WTC11 (cell line): ENCODE results near the gene LIN7A.

Experiments
- FOXJ3 ChIP-seq: sonication (generic); formaldehyde crosslinking; IDR thresholded peaks from 2 replicates; pipeline ENCODE4 v1.9.0; 2021; ENCODE audit warnings: missing genetic modification reagents, mild to moderate bottlenecking, borderline replicate concordance
- GABPB1 ChIP-seq: sonication (generic); formaldehyde crosslinking; IDR thresholded peaks from 2 replicates; pipeline ENCODE4 v1.8.1; 2023; ENCODE audit warnings: mild to moderate bottlenecking, missing genetic modification reagents
- GTF2I ChIP-seq: fragments of 250-450 bp; sonication (Bioruptor Pico); conservative IDR thresholded peaks from 2 replicates; pipeline ENCODE4 v1.4.0; 2021; ENCODE audit warnings: mild to moderate bottlenecking
- TEAD1 ChIP-seq: sonication (generic); formaldehyde crosslinking; IDR thresholded peaks from 2 replicates; pipeline ENCODE4 v1.8.0; 2022; ENCODE audit warnings: mild to moderate bottlenecking, missing genetic modification reagents
- TP53 ChIP-seq: sonication (generic); formaldehyde crosslinking; IDR thresholded peaks from 2 replicates; pipeline ENCODE4 v1.8.1; 2023; ENCODE audit warnings: mild to moderate bottlenecking, missing genetic modification reagents
- USF1 ChIP-seq: sonication (generic); formaldehyde crosslinking; IDR thresholded peaks from 2 replicates; pipeline ENCODE4 v1.8.0; 2022; ENCODE audit warnings: mild to moderate bottlenecking, missing genetic modification reagents
- USF2 ChIP-seq: sonication (generic); formaldehyde crosslinking; IDR thresholded peaks from 2 replicates; pipeline ENCODE4 v1.8.1; 2023; ENCODE audit warnings: mild to moderate bottlenecking, missing genetic modification reagents, moderate library complexity
- ZBTB21 ChIP-seq: sonication (generic); formaldehyde crosslinking; IDR thresholded peaks from 2 replicates; pipeline ENCODE4 v1.8.1; 2023; ENCODE audit warnings: mild to moderate bottlenecking, missing genetic modification reagents, borderline replicate concordance
- ZNF671 ChIP-seq: fragments of 250-450 bp; sonication (Bioruptor Pico); IDR thresholded peaks from 2 replicates; pipeline ENCODE4 v1.8.0; 2021; ENCODE audit warnings: mild to moderate bottlenecking
- TF ChIP-seq, protein P1 (sequence below): fragments of 200-600 bp; IDR thresholded peaks from 2 replicates; pipeline ENCODE4 v1.8.0; 2022; ENCODE audit warnings: antibody characterized with exemption

DNA sequence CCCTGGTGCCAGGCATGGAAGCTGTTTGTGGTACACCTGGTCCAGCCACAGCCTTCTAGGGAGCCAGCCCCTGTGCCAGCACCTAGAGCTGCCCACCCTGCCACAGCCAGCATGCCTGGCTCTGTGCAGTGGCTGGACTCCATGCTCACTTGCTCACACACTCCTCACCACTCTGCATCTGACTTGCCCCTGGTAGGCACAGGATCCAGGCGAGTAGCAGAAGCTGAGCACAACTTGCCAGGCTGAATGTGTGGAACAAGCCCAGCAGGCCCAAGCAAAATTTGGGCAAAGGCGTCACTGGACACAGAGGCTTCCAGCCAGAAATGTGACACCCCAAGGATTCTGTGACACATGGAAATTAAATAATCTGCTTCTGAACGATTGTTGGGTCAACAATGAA is 114.3 kb downstream of the LIN7A start:
- TF ChIP-seq ZBTB21 (CRISPR knock-in tag) (no peak), ZNF671 (CRISPR knock-in tag) (no peak), TEAD1 (CRISPR knock-in tag) (no peak), FOXJ3 (CRISPR knock-in tag) (no peak), GABPB1 (CRISPR knock-in tag) (no peak), GTF2I (CRISPR knock-in tag) (no peak), USF2 (no peak), USF1 (CRISPR knock-in tag) (no peak), TP53 (CRISPR knock-in tag) (no peak)
- TF ChIP-seq, protein P1, sequence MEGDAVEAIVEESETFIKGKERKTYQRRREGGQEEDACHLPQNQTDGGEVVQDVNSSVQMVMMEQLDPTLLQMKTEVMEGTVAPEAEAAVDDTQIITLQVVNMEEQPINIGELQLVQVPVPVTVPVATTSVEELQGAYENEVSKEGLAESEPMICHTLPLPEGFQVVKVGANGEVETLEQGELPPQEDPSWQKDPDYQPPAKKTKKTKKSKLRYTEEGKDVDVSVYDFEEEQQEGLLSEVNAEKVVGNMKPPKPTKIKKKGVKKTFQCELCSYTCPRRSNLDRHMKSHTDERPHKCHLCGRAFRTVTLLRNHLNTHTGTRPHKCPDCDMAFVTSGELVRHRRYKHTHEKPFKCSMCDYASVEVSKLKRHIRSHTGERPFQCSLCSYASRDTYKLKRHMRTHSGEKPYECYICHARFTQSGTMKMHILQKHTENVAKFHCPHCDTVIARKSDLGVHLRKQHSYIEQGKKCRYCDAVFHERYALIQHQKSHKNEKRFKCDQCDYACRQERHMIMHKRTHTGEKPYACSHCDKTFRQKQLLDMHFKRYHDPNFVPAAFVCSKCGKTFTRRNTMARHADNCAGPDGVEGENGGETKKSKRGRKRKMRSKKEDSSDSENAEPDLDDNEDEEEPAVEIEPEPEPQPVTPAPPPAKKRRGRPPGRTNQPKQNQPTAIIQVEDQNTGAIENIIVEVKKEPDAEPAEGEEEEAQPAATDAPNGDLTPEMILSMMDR: no peak
